Breast epithelium (tissue), 3 donors: ENCODE measurements around the gene LONP1.

Source experiments
- POLR2A ChIP-seq: fragments of 450-650 bp; IDR thresholded peaks from one replicate; pipeline ENCODE4 v1.6.1; 2016; ENCODE audit warnings: antibody characterized with exemption, mild to moderate bottlenecking, moderate library complexity
- POLR2AphosphoS5 ChIP-seq, 3 donors: sonication (generic); formaldehyde crosslinking; IDR thresholded peaks; one replicate each; pipeline ENCODE4 v1.6.1; 2017; ENCODE audit warnings: antibody characterized with exemption in 3 of 3
- TF ChIP-seq, protein P1 (sequence below), 3 donors: fragments of 450-650 bp; IDR thresholded peaks; one replicate each; pipeline ENCODE4 v1.5.1; 2016 to 2017; ENCODE audit warnings: antibody characterized with exemption in 3 of 3, mild to moderate bottlenecking in 3 of 3, moderate library complexity in 3 of 3

DNA sequence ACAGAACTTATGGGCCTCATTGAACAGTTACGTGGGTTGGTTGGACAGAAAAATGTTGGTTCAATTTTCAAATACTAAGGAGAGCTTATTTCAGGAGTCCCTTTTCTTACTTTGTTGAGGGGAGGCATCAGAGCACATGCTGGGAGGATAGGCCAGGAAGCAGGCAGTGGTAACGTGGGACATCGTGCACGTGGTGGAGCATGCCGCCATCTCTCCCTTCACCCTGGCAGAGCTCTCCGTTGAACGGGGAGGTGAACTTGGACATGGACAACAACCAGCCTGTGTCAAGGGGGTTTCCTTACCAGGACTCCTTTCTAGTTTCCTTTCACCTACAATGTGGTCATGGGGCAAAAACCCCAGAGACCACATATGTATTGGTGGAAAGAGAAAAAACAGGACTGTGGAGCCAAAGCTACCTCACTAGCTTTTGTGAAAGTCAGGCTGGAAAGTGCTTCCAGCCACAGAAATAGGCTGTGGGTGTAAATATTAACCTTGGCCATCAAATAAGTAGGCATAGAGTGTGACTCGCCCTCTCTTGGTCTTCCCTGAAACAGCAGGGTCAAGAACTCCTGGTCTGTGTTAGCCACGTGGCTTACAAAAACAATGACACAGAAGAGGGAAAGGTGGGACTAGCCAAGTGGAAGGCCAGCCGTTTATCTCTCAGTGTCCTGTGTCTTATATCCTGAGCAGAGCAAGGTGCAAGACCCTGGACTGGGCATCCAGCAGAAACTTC lies 54.0 kb downstream of the LONP1 start:
- TF ChIP-seq POLR2A: no peak
- TF ChIP-seq, protein P1, sequence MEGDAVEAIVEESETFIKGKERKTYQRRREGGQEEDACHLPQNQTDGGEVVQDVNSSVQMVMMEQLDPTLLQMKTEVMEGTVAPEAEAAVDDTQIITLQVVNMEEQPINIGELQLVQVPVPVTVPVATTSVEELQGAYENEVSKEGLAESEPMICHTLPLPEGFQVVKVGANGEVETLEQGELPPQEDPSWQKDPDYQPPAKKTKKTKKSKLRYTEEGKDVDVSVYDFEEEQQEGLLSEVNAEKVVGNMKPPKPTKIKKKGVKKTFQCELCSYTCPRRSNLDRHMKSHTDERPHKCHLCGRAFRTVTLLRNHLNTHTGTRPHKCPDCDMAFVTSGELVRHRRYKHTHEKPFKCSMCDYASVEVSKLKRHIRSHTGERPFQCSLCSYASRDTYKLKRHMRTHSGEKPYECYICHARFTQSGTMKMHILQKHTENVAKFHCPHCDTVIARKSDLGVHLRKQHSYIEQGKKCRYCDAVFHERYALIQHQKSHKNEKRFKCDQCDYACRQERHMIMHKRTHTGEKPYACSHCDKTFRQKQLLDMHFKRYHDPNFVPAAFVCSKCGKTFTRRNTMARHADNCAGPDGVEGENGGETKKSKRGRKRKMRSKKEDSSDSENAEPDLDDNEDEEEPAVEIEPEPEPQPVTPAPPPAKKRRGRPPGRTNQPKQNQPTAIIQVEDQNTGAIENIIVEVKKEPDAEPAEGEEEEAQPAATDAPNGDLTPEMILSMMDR (IDR thresholded peaks at IDR 0.05): no peak
- TF ChIP-seq POLR2AphosphoS5 (IDR thresholded peaks at IDR 0.05): no peak
